Stimulated activated CD4-positive, alpha-beta T cell treated with anti-CD3 and anti-CD28 coated beads, Interleukin-1b, Interleukin-23, amount 100 ng/mL, for 1 hour (primary cell): Measurements from ENCODE around the gene RIMBP3C.
"Not testable (repeated sequence)": the region's sequence is repeated elsewhere in the genome, so short reads cannot be mapped to it uniquely, and the experiment has no call there.

Source experiments
- DNase-seq, 2 donors: peaks; one replicate each; pipeline ENCODE4 v3.0.0-alpha.2; 2020; ENCODE audit warnings: low read depth in 2 of 2

Gene RIMBP3C

GRCh38 chr22:21551361-21551760 is at the start of gene RIMBP3C:
RIMBP3C (minus strand) TSS chr22:21551461; CDS start chr22:21550976, 485 bp downstream.
- DNase-seq: not testable (repeated sequence)

DNA sequence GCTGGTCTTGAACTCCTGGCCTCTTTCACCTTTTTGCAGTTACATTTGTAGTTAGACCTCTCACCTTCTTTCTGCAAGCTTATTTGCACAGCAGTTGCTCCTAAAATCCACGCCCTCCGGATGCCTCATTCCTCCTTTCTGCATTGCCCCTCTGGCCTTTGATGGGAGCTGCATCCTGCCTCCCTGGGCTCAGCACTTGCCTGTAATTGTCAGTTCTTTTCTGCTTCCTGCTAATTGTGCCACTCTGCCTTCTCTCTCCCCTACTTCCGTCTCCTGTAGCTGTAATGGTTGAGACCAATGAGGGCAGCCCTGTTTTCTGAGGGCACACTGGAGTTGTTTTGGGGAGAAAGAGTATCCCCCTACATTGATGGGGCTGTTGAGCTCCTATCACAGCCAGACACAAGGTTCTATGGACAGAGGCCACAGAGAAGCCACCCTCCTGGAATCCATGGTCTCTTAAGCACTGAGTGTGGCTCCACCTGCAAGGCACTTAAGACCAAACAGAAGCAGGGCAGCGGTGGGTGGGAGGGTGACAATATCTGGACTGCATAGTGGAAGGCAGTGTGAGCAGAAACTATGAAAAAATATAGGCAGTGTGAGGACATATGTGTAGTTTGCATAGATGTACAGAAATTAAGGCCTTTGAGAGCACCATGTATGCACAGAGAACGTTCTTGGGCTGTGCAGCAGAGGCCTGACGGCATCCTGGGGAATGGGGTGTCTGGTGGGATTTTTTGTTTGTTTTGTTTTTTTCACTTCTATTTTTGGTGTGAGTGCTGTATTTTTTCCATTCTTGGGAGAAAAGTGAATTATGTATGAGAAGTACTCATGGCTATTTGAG is 48.0 kb upstream of the RIMBP3C start:
- DNase-seq: no peak

GRCh38 chr22:21598302-21598701 is 47.0 kb upstream of the RIMBP3C start:
- DNase-seq: no peak

- not testable (repeated sequence) for DNase-seq
These were observed 45.3 kb upstream of the RIMBP3C start for GRCh38 chr22:21596356-21597135.

- no peak for DNase-seq
These were observed 43.7 kb upstream of the RIMBP3C start for GRCh38 chr22:21594865-21595452.

DNA sequence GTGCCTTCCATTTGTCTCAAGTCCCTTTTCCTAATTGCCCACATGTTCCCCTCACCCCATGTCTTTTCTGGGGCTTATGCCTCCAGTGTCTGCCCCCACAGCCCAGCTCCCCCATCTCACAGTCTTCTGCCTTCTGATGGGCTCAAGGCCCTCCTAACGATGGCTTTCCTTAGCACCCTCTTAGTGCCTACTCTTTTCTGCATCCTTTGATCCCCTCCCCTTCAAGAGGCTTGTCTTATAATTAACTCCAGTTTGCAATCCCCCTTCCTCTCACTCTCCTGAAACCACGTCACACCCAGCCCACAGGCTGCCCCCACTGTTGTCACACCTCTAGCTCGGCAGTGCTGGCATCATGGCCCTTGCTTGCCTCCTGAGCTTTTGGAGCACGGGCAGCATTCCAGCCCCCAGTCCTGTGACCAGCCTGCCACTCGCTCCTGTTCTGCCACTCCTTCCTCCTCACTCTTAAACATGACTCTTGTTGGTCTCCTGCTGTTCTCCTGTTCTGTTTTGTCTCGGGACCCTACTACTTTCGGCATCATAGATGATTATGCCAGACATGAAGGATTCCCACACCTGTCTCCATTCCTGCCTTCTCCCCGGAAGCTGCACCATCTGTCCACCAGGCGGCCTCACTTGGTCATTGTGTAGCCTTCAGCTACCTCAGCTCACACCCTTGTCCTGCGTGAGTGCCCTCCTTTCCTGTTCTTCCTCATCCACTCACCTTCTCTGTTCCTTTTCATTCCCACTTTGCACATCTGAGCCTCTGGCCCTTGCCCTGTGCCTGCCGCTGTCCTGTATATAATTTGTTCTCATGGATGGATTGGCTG is 42.4 kb upstream of the RIMBP3C start:
- no peak for DNase-seq

DNA sequence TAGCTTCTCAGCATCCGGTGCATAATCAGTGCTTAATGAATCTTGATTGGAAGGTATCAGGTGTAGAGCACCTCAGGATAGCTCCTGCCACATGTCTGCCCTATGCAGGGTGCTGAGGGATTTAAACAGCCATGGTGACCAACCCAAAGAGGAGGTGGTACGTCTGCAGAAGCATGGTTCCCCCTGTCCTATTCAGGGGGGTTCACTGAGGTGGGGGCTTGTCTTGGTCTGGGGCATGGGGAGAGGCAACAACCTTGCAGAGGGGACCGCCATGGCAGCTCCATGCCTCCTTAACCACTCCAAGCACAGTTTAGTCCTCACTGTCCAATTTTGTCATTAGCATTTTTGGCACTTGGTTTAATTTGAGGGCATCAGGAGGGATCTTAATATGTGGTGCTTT is 41.2 kb upstream of the RIMBP3C start:
- no peak for DNase-seq

GRCh38 chr22:21591695-21592094 is 40.4 kb upstream of the RIMBP3C start:
- no peak for DNase-seq

- DNase-seq: no peak
These were observed 39.8 kb upstream of the RIMBP3C start for GRCh38 chr22:21590809-21591641.

DNA sequence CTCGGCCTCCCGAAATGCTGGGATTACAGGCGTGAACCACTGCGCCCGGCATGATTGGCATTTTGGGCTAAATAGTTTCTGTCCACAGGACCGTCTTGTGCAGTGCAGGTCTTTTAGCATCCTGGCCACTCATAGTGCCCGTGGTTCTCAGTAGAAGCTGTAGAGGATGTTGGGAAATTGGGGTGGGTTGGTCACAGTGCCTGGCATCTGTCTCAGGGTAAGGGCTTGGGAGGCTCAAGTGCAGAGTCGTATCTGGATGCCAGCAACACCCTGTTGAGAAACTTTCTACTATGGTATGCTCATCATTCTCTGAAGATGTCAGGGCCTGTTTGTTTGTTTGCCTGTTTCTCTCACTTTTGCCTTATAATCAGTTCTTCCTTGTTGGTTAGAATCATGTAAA is 38.1 kb upstream of the RIMBP3C start:
- no peak for DNase-seq

GRCh38 chr22:21587803-21588611 is 36.7 kb upstream of the RIMBP3C start:
- DNase-seq: no peak

DNA sequence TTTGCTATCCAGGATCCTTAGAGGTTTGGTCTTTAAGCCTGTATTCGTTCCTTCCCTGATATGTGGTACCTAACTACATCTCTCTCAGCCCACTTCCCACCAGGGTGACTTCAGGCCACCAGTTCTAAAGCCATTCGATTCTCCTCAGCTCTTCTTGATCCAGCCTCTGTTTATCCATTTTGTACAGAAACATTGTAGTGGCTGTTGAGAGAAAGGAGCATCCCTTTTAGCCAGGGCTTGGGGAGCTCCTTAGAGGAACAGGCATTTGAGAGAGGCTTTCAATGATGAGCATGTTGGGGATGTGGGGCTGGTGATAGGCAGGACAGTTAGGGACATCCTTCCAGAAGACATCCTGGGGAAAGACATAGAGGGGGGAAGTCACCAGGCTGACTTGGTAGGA is 34.1 kb upstream of the RIMBP3C start:
- no peak for DNase-seq

- DNase-seq: no peak
These were observed 31.8 kb upstream of the RIMBP3C start for GRCh38 chr22:21582801-21583740.

GRCh38 chr22:21581009-21581713 is 29.9 kb upstream of the RIMBP3C start:
- DNase-seq: not testable (repeated sequence)

GRCh38 chr22:21580623-21581007 is 29.4 kb upstream of the RIMBP3C start:
- DNase-seq: not testable (repeated sequence)

GRCh38 chr22:21579474-21579851 is 28.2 kb upstream of the RIMBP3C start:
- DNase-seq: no peak

GRCh38 chr22:21573750-21574494 is 22.7 kb upstream of the RIMBP3C start:
- DNase-seq: no peak
